BJ (cell line): ENCODE measurements around the gene SH3PXD2B. TPM values are rescaled to one million over a fixed set of nuclear protein-coding genes. Genes with fewer than 3 reads are reported as not detected.

ENCODE experiments used
- CTCF ChIA-PET: fragments of 350-600 bp; formaldehyde crosslinking; extraction: SDS; loops from one replicate; lab custom pipeline; 2021; ENCODE audit warnings: antibody characterized with exemption, inconsistent platforms; lab: Yijun Ruan, JAX
- POLR2A ChIA-PET: fragments of 300-600 bp; sonication (Branson Sonifier 250); formaldehyde crosslinking; extraction: SDS; loops from one replicate; lab custom pipeline; 2021; ENCODE audit warnings: antibody characterized with exemption; lab: Charles Lee
- DNase-seq: peaks from one replicate; pipeline ENCODE4 v3.0.0-alpha.2; 2011; ENCODE audit warnings: low read depth
- H3K27me3 ChIP-seq: 2 replicates; pipeline ENCODE4 v1.6.0; 2011; ENCODE audit warnings: low read length; ENCODE audit not compliant: control insufficient read depth, insufficient read depth
- H3K36me3 ChIP-seq: 2 replicates; pipeline ENCODE4 v1.5.1; 2011; ENCODE audit warnings: low read length; ENCODE audit not compliant: control insufficient read depth, insufficient read depth
- H3K4me3 ChIP-seq: 2 replicates; pipeline ENCODE4 v1.5.1; 2011; ENCODE audit warnings: low read depth, mild to moderate bottlenecking, control low read depth, low read length
- polyA plus RNA-seq: library from polyadenylated mRNA; depleted of rRNA; stranded (reverse); fragments of >200 nt; gene quantifications from 2 replicates; pipeline ENCODE4 v1.2.3, GENCODE V29; 2011
- TF ChIP-seq, protein P1 (sequence below): IDR thresholded peaks from 2 replicates; pipeline ENCODE4 v1.5.1; 2011; ENCODE audit warnings: low read depth, mild to moderate bottlenecking, control low read depth, inconsistent platforms, low read length, moderate library complexity; ENCODE audit not compliant: insufficient read depth

SH3PXD2B gene
- polyA plus RNA-seq, 1 experiment = 15.5 TPM

DNA sequence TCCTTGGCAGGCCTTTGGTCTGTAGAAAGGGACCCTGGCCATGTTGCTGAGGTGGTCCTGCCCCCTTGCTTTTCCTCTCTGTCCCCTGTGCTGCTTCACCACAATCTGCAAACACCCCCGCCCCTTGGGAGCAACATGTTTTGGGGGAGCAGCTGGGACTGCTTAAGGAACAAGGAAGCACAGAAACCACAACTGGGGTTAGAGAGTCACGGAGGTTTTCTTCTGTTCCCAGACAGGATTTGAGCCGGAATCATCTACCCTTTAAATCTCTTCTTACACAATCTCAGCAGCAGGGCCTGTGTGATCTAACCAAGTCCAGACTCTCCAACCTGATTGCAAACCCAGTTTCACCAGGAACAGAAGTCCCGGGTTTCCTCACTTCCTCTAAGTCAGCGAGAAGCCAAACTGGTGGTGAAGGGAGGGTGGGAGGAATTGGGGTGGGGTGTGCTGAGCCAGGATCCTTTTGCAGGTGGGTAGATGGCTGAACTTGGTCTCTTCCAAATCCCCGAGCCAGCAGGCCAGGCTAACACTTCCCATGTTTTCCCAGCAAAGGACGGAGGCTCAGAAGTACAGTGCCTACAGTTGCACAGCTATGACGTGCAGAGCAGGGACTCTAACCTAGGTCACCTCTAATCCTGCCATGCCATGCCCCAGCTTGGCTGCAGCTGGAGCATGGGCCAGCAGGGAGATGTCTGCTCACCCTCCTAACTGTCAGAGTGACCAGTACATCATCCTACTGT is 25.0 kb downstream of the SH3PXD2B start:
- no peaks in the 10 kb centered on the region for H3K27me3 ChIP-seq
- ChIA-PET CTCF (interaction anchor here (1.4 to 1.5 kb wide), 2 partner anchors 18 to 22 kb away, joined by 6 to 7 read pairs; no protein-coding TSS in a partner anchor), POLR2A (no interaction called here)
- peak; percentile 89 for DNase-seq
- no peak overlapping the region for H3K4me3 ChIP-seq
- TF ChIP-seq, protein P1, sequence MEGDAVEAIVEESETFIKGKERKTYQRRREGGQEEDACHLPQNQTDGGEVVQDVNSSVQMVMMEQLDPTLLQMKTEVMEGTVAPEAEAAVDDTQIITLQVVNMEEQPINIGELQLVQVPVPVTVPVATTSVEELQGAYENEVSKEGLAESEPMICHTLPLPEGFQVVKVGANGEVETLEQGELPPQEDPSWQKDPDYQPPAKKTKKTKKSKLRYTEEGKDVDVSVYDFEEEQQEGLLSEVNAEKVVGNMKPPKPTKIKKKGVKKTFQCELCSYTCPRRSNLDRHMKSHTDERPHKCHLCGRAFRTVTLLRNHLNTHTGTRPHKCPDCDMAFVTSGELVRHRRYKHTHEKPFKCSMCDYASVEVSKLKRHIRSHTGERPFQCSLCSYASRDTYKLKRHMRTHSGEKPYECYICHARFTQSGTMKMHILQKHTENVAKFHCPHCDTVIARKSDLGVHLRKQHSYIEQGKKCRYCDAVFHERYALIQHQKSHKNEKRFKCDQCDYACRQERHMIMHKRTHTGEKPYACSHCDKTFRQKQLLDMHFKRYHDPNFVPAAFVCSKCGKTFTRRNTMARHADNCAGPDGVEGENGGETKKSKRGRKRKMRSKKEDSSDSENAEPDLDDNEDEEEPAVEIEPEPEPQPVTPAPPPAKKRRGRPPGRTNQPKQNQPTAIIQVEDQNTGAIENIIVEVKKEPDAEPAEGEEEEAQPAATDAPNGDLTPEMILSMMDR = no peak
- H3K36me3 ChIP-seq = 0 out of 2 replicates have a peak, but pooled peaks cover 2% of the 10 kb centered on the region

- ChIA-PET POLR2A (no interaction called here), CTCF (interaction anchor here (1.5 kb wide), 1 partner anchor 23 kb away, joined by 7 read pairs; no protein-coding TSS in a partner anchor)
Measured at GRCh38 chr5:172428224-172429166, 25.8 kb downstream of the SH3PXD2B start.

DNA sequence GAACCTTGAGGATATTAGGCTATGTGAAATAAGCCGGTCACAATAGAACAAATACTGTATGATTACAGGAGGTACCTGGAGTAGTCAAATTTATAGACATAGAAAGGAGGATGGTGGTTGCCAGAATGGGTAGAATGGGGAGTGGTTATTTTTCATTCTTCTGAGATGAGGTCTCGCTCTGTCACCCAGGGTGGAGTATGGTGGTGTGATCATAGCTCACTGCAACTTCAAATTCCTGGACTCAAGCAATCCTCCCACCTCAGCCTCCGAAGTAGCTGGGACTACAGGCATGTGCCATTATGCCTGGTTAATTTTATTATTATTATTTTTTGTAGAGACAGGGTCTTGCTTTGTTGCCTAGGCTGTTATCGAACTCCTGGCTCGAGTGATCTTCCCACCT is 27.1 kb downstream of the SH3PXD2B start:
- Histone ChIP-seq H3K4me3 (no peak overlapping the region), H3K27me3 (no peaks in the 10 kb centered on the region), H3K36me3 (peaks cover 6% of the 10 kb centered on the region)
- ChIA-PET POLR2A (no interaction called here), CTCF (no interaction called here)
- TF ChIP-seq, protein P1 = no peak
- DNase-seq = no peak

More at GRCh38 chr5:172428224-172429166, 25.8 kb downstream of the SH3PXD2B start:
- TF ChIP-seq, protein P1 = no peak
- no peaks in the 10 kb centered on the region for H3K27me3 ChIP-seq
- H3K36me3 ChIP-seq = 0 out of 2 replicates have a peak, but pooled peaks cover 2% of the 10 kb centered on the region
- no peak for DNase-seq
- H3K4me3 ChIP-seq = no peak overlapping the region

- POLR2A ChIA-PET = no interaction called here
- DNase-seq = no peak
- CTCF ChIA-PET = interaction anchor here (2.5 kb wide), 1 partner anchor 26 kb away, joined by 12 read pairs; no protein-coding TSS in a partner anchor
Measured at GRCh38 chr5:172426086-172426485, 28.2 kb downstream of the SH3PXD2B start.

More at GRCh38 chr5:172426086-172426485, 28.2 kb downstream of the SH3PXD2B start:
- Histone ChIP-seq H3K27me3 (no peaks in the 10 kb centered on the region), H3K4me3 (no peak overlapping the region), H3K36me3 (peaks cover 9% of the 10 kb centered on the region)
- TF ChIP-seq, protein P1 = no peak
